Keratinocyte (primary cell): Measurements from ENCODE around the gene GNAT2.

ENCODE experiments used
- CTCF ChIP-seq, 3 experiments: IDR thresholded peaks in 1 of 3; conservative IDR thresholded peaks in 1 of 3; optimal IDR thresholded peaks in 1 of 3; 2 replicates in 2 of 3; 3 replicates in 1 of 3; pipeline versions ENCODE3 to v1.5.1; 2011; ENCODE audit warnings: low read length in 3 of 3, mild to moderate bottlenecking in 3 of 3, moderate library complexity in 2 of 3, control low read depth in 1 of 3, inconsistent platforms in 1 of 3; ENCODE audit not compliant: insufficient read depth in 2 of 3; ENCODE audit errors: extremely low read depth in 1 of 3
- EZH2 ChIP-seq: IDR thresholded peaks from one replicate; pipeline ENCODE4 v1.6.1; 2012; ENCODE audit warnings: inconsistent platforms, mild to moderate bottlenecking, low read length, moderate library complexity

DNA sequence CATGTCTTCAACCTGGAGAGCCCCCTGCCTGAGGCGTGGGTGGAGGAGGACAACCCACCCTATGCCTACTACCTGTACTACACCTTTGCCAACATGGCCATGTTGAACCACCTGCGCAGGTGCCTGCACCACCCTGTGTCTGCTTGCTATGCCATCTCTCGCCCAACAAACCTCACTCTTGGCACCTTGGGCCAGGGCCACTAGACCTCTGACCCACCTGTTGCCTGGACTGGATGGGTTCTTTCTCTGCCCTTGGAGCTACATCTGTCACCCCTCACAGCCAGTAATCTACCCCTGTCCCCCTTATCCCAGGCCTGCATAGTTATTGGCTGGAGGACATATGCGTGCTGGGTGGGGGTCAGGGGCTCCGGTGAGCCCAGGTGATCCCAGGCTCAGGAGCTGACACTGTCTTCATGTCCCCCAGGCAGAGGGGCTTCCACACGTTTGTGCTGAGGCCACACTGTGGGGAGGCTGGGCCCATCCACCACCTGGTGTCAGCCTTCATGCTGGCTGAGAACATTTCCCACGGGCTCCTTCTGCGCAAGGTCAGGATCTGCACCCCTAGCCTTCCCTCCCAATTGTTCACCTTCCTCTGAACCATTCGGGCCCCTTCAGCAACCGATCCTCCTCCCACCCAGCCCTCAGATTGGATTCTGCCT lies 10.1 kb upstream of the GNAT2 start:
- no peak for TF ChIP-seq EZH2
- no peak for TF ChIP-seq CTCF (optimal IDR thresholded peaks at IDR 0.05 in 1 of 3, IDR thresholded peaks at IDR 0.05 in 1 of 3, conservative IDR thresholded peaks at IDR 0.05 in 1 of 3; ENCODE audit: extremely low read depth in 1 of 3, insufficient read depth in 2 of 3, low read length in 3 of 3)
